WTC11 (cell line): ENCODE data around the gene TMEM151B. TPM values are rescaled to one million over a fixed set of nuclear protein-coding genes. Genes with fewer than 3 reads are reported as not detected.

ENCODE experiments used
- ATF1 ChIP-seq: sonication (generic); formaldehyde crosslinking; IDR thresholded peaks from 2 replicates; pipeline ENCODE4 v1.8.1; 2023; ENCODE audit warnings: mild to moderate bottlenecking, moderate library complexity, missing genetic modification reagents
- ATF6 ChIP-seq: sonication (generic); formaldehyde crosslinking; IDR thresholded peaks from 2 replicates; pipeline ENCODE4 v1.8.1; 2023; ENCODE audit warnings: mild to moderate bottlenecking, missing genetic modification reagents
- CBFB ChIP-seq: sonication (generic); formaldehyde crosslinking; IDR thresholded peaks from 2 replicates; pipeline ENCODE4 v1.8.1; 2022; ENCODE audit warnings: mild to moderate bottlenecking, low read depth, missing genetic modification reagents
- CREM ChIP-seq: sonication (generic); formaldehyde crosslinking; IDR thresholded peaks from 2 replicates; pipeline ENCODE4 v1.8.1; 2022; ENCODE audit warnings: mild to moderate bottlenecking, missing genetic modification reagents, moderate library complexity
- ELF4 ChIP-seq: sonication (generic); formaldehyde crosslinking; IDR thresholded peaks from 2 replicates; pipeline ENCODE4 v1.8.1; 2022; ENCODE audit warnings: low read depth, mild to moderate bottlenecking, moderate library complexity, missing genetic modification reagents
- ETV6 ChIP-seq: sonication (generic); formaldehyde crosslinking; IDR thresholded peaks from 2 replicates; pipeline ENCODE4 v1.8.1; 2022; ENCODE audit warnings: mild to moderate bottlenecking, missing genetic modification reagents
- FOXJ3 ChIP-seq: sonication (generic); formaldehyde crosslinking; IDR thresholded peaks from 2 replicates; pipeline ENCODE4 v1.9.0; 2021; ENCODE audit warnings: missing genetic modification reagents, mild to moderate bottlenecking, borderline replicate concordance
- GABPB1 ChIP-seq: sonication (generic); formaldehyde crosslinking; IDR thresholded peaks from 2 replicates; pipeline ENCODE4 v1.8.1; 2023; ENCODE audit warnings: mild to moderate bottlenecking, missing genetic modification reagents
- GRHL2 ChIP-seq: fragments of 250-450 bp; sonication (Bioruptor Pico); IDR thresholded peaks from 2 replicates; pipeline ENCODE4 v1.8.0; 2022; ENCODE audit warnings: mild to moderate bottlenecking, moderate library complexity; ENCODE audit not compliant: insufficient replicate concordance, severe bottlenecking
- HMGXB4 ChIP-seq: sonication (generic); formaldehyde crosslinking; IDR thresholded peaks from 2 replicates; pipeline ENCODE4 v1.8.1; 2023; ENCODE audit warnings: mild to moderate bottlenecking, moderate library complexity, missing genetic modification reagents
- JAZF1 ChIP-seq: fragments of 250-450 bp; sonication (Bioruptor Pico); IDR thresholded peaks from 2 replicates; pipeline ENCODE4 v1.9.0; 2021; ENCODE audit warnings: moderate library complexity, mild to moderate bottlenecking, inconsistent platforms
- JUN ChIP-seq: sonication (generic); formaldehyde crosslinking; IDR thresholded peaks from 2 replicates; pipeline ENCODE4 v1.8.0; 2023; ENCODE audit warnings: mild to moderate bottlenecking, missing genetic modification reagents
- KAT7 ChIP-seq: sonication (generic); formaldehyde crosslinking; IDR thresholded peaks from 2 replicates; pipeline ENCODE4 v1.8.1; 2023; ENCODE audit warnings: missing genetic modification reagents, mild to moderate bottlenecking, borderline replicate concordance
- NFATC4 ChIP-seq: fragments of 250-450 bp; sonication (Bioruptor Pico); IDR thresholded peaks from 2 replicates; pipeline ENCODE4 v1.9.0; 2021; ENCODE audit warnings: mild to moderate bottlenecking
- NR3C1 ChIP-seq: sonication (generic); formaldehyde crosslinking; conservative IDR thresholded peaks from 2 replicates; pipeline ENCODE4 v1.8.1; 2023; ENCODE audit warnings: low read depth, mild to moderate bottlenecking, missing genetic modification reagents
- PRRX2 ChIP-seq: fragments of 250-450 bp; sonication (Bioruptor Pico); IDR thresholded peaks from 2 replicates; pipeline ENCODE4 v1.8.0; 2021; ENCODE audit warnings: mild to moderate bottlenecking
- RELA ChIP-seq: sonication (generic); formaldehyde crosslinking; IDR thresholded peaks from 2 replicates; pipeline ENCODE4 v1.8.1; 2022; ENCODE audit warnings: missing genetic modification reagents, mild to moderate bottlenecking, borderline replicate concordance
- SMAD4 ChIP-seq: sonication (generic); formaldehyde crosslinking; IDR thresholded peaks from 2 replicates; pipeline ENCODE4 v1.8.0; 2022; ENCODE audit warnings: mild to moderate bottlenecking, missing genetic modification reagents
- SP1 ChIP-seq: sonication (generic); formaldehyde crosslinking; conservative IDR thresholded peaks from 2 replicates; pipeline ENCODE4 v1.8.1; 2022; ENCODE audit warnings: missing genetic modification reagents
- USF1 ChIP-seq: sonication (generic); formaldehyde crosslinking; IDR thresholded peaks from 2 replicates; pipeline ENCODE4 v1.8.0; 2022; ENCODE audit warnings: mild to moderate bottlenecking, missing genetic modification reagents
- USF2 ChIP-seq: sonication (generic); formaldehyde crosslinking; IDR thresholded peaks from 2 replicates; pipeline ENCODE4 v1.8.1; 2023; ENCODE audit warnings: mild to moderate bottlenecking, missing genetic modification reagents, moderate library complexity
- ZNF138 ChIP-seq: sonication (generic); formaldehyde crosslinking; conservative IDR thresholded peaks from 2 replicates; pipeline ENCODE4 v1.8.1; 2022; ENCODE audit warnings: mild to moderate bottlenecking, moderate library complexity, missing genetic modification reagents
- ZNF396 ChIP-seq: fragments of 250-450 bp; sonication (Bioruptor Pico); IDR thresholded peaks from 2 replicates; pipeline ENCODE4 v1.8.0; 2021; ENCODE audit warnings: mild to moderate bottlenecking, moderate library complexity, borderline replicate concordance
- ZNF416 ChIP-seq: fragments of 250-450 bp; sonication (Bioruptor Pico); IDR thresholded peaks from 2 replicates; pipeline ENCODE4 v1.9.0; 2021; ENCODE audit warnings: mild to moderate bottlenecking, inconsistent platforms
- total RNA-seq: library from RNA; stranded (reverse); gene quantifications from 3 replicates; pipeline ENCODE4 v1.2.3, GENCODE V29; 2021
- TF ChIP-seq, protein P1 (sequence below): sonication (generic); formaldehyde crosslinking; IDR thresholded peaks from 2 replicates; pipeline ENCODE4 v1.8.1; 2023; ENCODE audit warnings: mild to moderate bottlenecking, missing genetic modification reagents, borderline replicate concordance
- TF ChIP-seq, protein P2 (sequence below): fragments of 250-450 bp; sonication (Bioruptor Pico); IDR thresholded peaks from 2 replicates; pipeline ENCODE4 v1.8.0; 2021; ENCODE audit warnings: mild to moderate bottlenecking

The TMEM151B gene
- total RNA-seq, 1 experiment from 2014 or later = 5.5 TPM

DNA sequence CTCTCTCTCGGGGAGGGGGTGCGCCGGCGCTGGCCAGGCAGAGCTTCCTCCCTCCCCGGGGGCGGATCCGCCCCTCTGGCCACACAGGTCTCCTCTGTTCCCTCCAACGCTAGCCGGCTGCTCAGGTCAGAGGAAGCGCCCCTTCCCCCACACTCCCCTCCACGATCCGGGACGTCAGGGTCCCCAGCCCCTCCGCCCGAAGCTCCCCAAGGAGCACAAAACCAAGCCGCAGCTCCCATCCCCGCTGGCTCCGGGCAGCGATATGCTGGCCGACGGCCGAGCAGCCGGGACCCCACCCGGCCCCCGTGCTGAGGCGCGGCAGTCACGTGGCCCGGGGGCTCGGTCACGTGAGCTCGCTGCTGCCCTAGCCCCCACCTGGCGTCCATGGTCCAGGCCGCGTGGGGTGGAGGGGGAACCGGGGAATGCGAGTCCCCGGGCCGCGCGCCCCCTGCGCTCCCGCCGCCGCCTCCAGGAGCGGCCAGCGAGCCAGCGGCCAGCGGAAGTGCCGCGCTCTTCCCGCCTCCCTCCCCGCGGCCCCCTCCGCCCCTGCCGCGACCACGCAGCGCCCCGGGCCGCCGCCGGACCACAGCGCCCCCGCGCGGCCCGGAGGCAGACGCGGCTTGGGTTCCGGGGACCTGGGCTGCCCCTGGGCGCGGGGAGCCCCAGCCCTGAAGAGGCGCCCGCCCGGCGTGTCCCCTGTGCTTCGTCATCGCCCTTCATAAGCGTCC is 13.1 kb upstream of the TMEM151B start, which contains the start of gene SLC35B2 (continued):
- 0 out of 2 replicates have a peak, but pooled peaks have one; percentile 22 for TF ChIP-seq NFATC4 (CRISPR knock-in tag)
- TF ChIP-seq GABPB1 = peak; percentile 62; the same call in 1 of the 2 replicates
- TF ChIP-seq USF1 (CRISPR knock-in tag) = peak; percentile 99
- TF ChIP-seq, protein P1, sequence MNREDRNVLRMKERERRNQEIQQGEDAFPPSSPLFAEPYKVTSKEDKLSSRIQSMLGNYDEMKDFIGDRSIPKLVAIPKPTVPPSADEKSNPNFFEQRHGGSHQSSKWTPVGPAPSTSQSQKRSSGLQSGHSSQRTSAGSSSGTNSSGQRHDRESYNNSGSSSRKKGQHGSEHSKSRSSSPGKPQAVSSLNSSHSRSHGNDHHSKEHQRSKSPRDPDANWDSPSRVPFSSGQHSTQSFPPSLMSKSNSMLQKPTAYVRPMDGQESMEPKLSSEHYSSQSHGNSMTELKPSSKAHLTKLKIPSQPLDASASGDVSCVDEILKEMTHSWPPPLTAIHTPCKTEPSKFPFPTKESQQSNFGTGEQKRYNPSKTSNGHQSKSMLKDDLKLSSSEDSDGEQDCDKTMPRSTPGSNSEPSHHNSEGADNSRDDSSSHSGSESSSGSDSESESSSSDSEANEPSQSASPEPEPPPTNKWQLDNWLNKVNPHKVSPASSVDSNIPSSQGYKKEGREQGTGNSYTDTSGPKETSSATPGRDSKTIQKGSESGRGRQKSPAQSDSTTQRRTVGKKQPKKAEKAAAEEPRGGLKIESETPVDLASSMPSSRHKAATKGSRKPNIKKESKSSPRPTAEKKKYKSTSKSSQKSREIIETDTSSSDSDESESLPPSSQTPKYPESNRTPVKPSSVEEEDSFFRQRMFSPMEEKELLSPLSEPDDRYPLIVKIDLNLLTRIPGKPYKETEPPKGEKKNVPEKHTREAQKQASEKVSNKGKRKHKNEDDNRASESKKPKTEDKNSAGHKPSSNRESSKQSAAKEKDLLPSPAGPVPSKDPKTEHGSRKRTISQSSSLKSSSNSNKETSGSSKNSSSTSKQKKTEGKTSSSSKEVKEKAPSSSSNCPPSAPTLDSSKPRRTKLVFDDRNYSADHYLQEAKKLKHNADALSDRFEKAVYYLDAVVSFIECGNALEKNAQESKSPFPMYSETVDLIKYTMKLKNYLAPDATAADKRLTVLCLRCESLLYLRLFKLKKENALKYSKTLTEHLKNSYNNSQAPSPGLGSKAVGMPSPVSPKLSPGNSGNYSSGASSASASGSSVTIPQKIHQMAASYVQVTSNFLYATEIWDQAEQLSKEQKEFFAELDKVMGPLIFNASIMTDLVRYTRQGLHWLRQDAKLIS (CRISPR knock-in tag) = no peak
- TF ChIP-seq PRRX2 = no peak; the same call in 1 of the 2 replicates
- no peak for TF ChIP-seq ZNF396 (CRISPR knock-in tag)
- no peak for TF ChIP-seq FOXJ3 (CRISPR knock-in tag)
- 0 out of 2 replicates have a peak, but pooled peaks have one; percentile 11 for TF ChIP-seq ETV6 (CRISPR knock-in tag)
- TF ChIP-seq JUN (CRISPR knock-in tag) = peak; percentile 82; the same call in 1 of the 2 replicates
- no peak for TF ChIP-seq NR3C1
- TF ChIP-seq KAT7 = peak; percentile 97
- TF ChIP-seq ATF6 (CRISPR knock-in tag) = no peak
- 0 out of 2 replicates have a peak, but pooled peaks have one; percentile 45 for TF ChIP-seq ZNF416
- no peak for TF ChIP-seq CBFB (CRISPR knock-in tag)
- no peak; the same call in 1 of the 2 replicates for TF ChIP-seq ELF4 (CRISPR knock-in tag)
- TF ChIP-seq HMGXB4 (CRISPR knock-in tag) = no peak; the same call in 1 of the 2 replicates
- no peak for TF ChIP-seq JAZF1 (CRISPR knock-in tag)
- no peak for TF ChIP-seq CREM (CRISPR knock-in tag)
- TF ChIP-seq, protein P2, sequence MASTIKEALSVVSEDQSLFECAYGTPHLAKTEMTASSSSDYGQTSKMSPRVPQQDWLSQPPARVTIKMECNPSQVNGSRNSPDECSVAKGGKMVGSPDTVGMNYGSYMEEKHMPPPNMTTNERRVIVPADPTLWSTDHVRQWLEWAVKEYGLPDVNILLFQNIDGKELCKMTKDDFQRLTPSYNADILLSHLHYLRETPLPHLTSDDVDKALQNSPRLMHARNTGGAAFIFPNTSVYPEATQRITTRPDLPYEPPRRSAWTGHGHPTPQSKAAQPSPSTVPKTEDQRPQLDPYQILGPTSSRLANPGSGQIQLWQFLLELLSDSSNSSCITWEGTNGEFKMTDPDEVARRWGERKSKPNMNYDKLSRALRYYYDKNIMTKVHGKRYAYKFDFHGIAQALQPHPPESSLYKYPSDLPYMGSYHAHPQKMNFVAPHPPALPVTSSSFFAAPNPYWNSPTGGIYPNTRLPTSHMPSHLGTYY (CRISPR knock-in tag) = peak; percentile 77; the same call in 1 of the 2 replicates
- TF ChIP-seq RELA (CRISPR knock-in tag) = peak; percentile 79
- no peak for TF ChIP-seq GRHL2 (CRISPR knock-in tag)
- peak; percentile 99 for TF ChIP-seq USF2 (CRISPR knock-in tag)
- peak; percentile 63; the same call in 1 of the 2 replicates for TF ChIP-seq SP1 (CRISPR knock-in tag)
- 0 out of 2 replicates have a peak, but pooled peaks have one; percentile 20 for TF ChIP-seq SMAD4 (CRISPR knock-in tag)
- no peak for TF ChIP-seq ZNF138 (CRISPR knock-in tag)
- TF ChIP-seq ATF1 (CRISPR knock-in tag) = no peak
